ENCODE data around the gene SPAG17. TPM values are rescaled to one million over a fixed set of nuclear protein-coding genes. Genes with fewer than 3 reads are reported as not detected.

The SPAG17 gene
- total RNA-seq, 1 donor: 3.3 TPM

DNA sequence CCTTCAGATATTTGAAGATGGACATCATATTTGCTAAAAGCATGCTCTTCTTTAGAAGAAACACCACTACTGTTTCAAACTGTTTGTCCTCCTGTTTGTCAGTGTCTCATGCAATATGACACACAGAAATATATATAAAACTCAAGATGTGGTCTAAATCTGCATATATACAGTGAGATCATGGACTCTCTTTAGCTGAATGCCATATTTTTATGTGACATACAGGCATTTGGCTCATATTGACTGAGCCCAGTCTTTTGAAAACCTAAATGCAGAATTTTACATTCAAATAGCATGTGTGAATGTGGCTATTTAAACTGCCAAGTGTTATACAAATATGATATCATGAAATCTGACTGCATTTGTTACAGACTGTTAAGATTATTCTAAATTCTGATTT lies 274.0 kb downstream of the SPAG17 start:
- Histone ChIP-seq H3K4me2 (ENCODE audit: insufficient read depth, low read length) (no peak overlapping the region), H2AFZ (ENCODE audit: low read length) (no peak overlapping the region), H3K36me3 (ENCODE audit: insufficient read depth, low read length) (peaks cover 38% of the 10 kb centered on the region), H3K27me3 (ENCODE audit: insufficient read depth, low read length) (no peaks in the 10 kb centered on the region), H3K4me1 (ENCODE audit: insufficient read depth, low read length) (no peaks in the 10 kb centered on the region), H3K9me3 (ENCODE audit: low read depth, low read length) (no peaks in the 10 kb centered on the region), H3K79me2 (ENCODE audit: insufficient read depth, low read length) (no peaks in the 10 kb centered on the region), H3K27ac (ENCODE audit: low read depth, low read length) (no peak overlapping the region), H4K20me1 (ENCODE audit: insufficient read depth, low read length) (no peaks in the 10 kb centered on the region), H3K4me3 (ENCODE audit: insufficient read depth, low read length) (no peak overlapping the region)
- TF ChIP-seq, protein P1, sequence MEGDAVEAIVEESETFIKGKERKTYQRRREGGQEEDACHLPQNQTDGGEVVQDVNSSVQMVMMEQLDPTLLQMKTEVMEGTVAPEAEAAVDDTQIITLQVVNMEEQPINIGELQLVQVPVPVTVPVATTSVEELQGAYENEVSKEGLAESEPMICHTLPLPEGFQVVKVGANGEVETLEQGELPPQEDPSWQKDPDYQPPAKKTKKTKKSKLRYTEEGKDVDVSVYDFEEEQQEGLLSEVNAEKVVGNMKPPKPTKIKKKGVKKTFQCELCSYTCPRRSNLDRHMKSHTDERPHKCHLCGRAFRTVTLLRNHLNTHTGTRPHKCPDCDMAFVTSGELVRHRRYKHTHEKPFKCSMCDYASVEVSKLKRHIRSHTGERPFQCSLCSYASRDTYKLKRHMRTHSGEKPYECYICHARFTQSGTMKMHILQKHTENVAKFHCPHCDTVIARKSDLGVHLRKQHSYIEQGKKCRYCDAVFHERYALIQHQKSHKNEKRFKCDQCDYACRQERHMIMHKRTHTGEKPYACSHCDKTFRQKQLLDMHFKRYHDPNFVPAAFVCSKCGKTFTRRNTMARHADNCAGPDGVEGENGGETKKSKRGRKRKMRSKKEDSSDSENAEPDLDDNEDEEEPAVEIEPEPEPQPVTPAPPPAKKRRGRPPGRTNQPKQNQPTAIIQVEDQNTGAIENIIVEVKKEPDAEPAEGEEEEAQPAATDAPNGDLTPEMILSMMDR (IDR thresholded peaks at IDR 0.05; ENCODE audit: extremely low read depth, low read depth, low read length): no peak
- DNase-seq (ENCODE audit: insufficient read length, low spot score, missing footprints): no peak

DNA sequence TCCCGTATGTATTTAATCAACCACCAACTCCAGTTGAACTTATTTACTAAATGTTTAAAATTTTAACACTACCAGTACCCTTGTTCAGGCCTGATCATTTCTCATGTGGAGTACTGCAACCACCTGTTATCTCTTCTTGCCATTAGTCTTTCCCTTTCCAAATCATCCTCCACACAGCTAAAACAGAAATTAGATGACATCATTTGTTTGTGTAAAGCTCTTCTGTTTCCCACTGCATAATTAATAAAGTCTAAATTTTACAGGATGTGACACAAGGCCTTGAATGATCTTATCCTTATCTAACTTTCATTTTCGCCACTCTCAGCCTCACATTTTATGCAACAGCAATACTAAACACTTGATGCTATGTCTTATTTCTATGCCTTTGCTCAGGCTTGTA lies 280.0 kb downstream of the SPAG17 start:
- Histone ChIP-seq H3K36me3 (ENCODE audit: insufficient read depth, low read length) (peaks cover 33% of the 10 kb centered on the region), H3K4me1 (ENCODE audit: insufficient read depth, low read length) (no peaks in the 10 kb centered on the region), H3K27me3 (ENCODE audit: insufficient read depth, low read length) (no peaks in the 10 kb centered on the region), H3K9me3 (ENCODE audit: low read depth, low read length) (no peaks in the 10 kb centered on the region), H3K4me2 (ENCODE audit: insufficient read depth, low read length) (no peak overlapping the region), H3K79me2 (ENCODE audit: insufficient read depth, low read length) (no peaks in the 10 kb centered on the region), H2AFZ (ENCODE audit: low read length) (no peak overlapping the region), H3K27ac (ENCODE audit: low read depth, low read length) (no peak overlapping the region), H3K4me3 (ENCODE audit: insufficient read depth, low read length) (no peak overlapping the region), H4K20me1 (ENCODE audit: insufficient read depth, low read length) (no peaks in the 10 kb centered on the region)
- TF ChIP-seq, protein P1 (IDR thresholded peaks at IDR 0.05; ENCODE audit: extremely low read depth, low read depth, low read length): no peak
- DNase-seq (ENCODE audit: insufficient read length, low spot score, missing footprints): no peak

DNA sequence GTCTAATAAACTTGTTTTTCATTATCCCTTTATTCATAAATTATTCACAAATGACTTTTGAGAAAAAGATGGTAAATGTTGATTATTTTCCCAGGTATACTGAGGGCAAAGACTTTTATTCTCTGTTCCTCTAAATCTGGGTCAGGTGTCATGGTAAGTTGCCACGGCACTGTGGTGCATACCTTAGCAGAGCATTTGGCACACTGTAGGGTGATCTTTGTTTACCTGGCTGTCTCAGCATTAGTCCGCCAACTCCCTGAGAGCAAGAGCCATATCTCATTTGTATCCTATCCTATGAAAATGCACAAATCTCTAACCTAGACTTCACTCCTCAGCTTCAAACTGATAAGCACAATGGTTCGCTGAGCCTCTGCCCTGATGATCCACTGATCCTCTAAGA lies 280.5 kb downstream of the SPAG17 start:
- no peaks in the 10 kb centered on the region for H4K20me1 ChIP-seq (ENCODE audit: insufficient read depth, low read length)
- no peak overlapping the region for H3K4me2 ChIP-seq (ENCODE audit: insufficient read depth, low read length)
- peaks cover 28% of the 10 kb centered on the region for H3K36me3 ChIP-seq (ENCODE audit: insufficient read depth, low read length)
- H3K27me3 ChIP-seq (ENCODE audit: insufficient read depth, low read length): no peaks in the 10 kb centered on the region
- H3K4me1 ChIP-seq (ENCODE audit: insufficient read depth, low read length): no peaks in the 10 kb centered on the region
- H3K79me2 ChIP-seq (ENCODE audit: insufficient read depth, low read length): no peaks in the 10 kb centered on the region
- TF ChIP-seq, protein P1 (IDR thresholded peaks at IDR 0.05; ENCODE audit: extremely low read depth, low read depth, low read length): no peak
- H3K9me3 ChIP-seq (ENCODE audit: low read depth, low read length): no peaks in the 10 kb centered on the region
- no peak overlapping the region for H3K4me3 ChIP-seq (ENCODE audit: insufficient read depth, low read length)
- no peak for DNase-seq (ENCODE audit: insufficient read length, low spot score, missing footprints)
- H3K27ac ChIP-seq (ENCODE audit: low read depth, low read length): no peak overlapping the region
- H2AFZ ChIP-seq (ENCODE audit: low read length): no peak overlapping the region
